LNCAP (cell line): ENCODE results near the gene EIF2B2.

Source experiments
- CTCF ChIP-seq: fragments of 450-650 bp; IDR thresholded peaks from 2 replicates; pipeline ENCODE4 v1.5.1; 2017; ENCODE audit warnings: mild to moderate bottlenecking

The EIF2B2 gene

GRCh38 chr14:75002392-75003249, at the start of gene EIF2B2:
TSS of gene EIF2B2 (plus strand) at chr14:75002921. CDS start at chr14:75002991, 70 bp downstream.
- no peak for TF ChIP-seq CTCF

GRCh38 chr14:74953686-74954085, 49.0 kb upstream of the EIF2B2 start:
- no peak for TF ChIP-seq CTCF

GRCh38 chr14:74954232-74954946, 48.3 kb upstream of the EIF2B2 start:
- TF ChIP-seq CTCF: no peak

GRCh38 chr14:74954947-74955228, 47.8 kb upstream of the EIF2B2 start:
- TF ChIP-seq CTCF: no peak

- no peak for TF ChIP-seq CTCF
Measured at GRCh38 chr14:74955229-74956026, 47.3 kb upstream of the EIF2B2 start, which contains the start of gene PGF. TSS of gene PGF (minus strand) at chr14:74955597. CDS start at chr14:74955242, 355 bp downstream.

DNA sequence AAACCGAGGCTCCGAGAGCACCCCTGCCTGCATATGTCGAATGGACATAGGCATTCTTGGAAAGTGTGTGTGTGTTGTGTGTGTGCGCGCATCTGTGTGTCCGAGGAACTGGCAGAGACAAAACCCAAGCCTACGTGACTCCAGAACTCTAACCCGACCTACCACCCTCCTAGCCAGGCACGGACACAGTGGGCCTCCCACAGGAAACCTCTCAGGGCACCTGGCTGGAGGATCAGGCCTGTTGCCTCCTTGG, 46.8 kb upstream of the EIF2B2 start:
- no peak for TF ChIP-seq CTCF

DNA sequence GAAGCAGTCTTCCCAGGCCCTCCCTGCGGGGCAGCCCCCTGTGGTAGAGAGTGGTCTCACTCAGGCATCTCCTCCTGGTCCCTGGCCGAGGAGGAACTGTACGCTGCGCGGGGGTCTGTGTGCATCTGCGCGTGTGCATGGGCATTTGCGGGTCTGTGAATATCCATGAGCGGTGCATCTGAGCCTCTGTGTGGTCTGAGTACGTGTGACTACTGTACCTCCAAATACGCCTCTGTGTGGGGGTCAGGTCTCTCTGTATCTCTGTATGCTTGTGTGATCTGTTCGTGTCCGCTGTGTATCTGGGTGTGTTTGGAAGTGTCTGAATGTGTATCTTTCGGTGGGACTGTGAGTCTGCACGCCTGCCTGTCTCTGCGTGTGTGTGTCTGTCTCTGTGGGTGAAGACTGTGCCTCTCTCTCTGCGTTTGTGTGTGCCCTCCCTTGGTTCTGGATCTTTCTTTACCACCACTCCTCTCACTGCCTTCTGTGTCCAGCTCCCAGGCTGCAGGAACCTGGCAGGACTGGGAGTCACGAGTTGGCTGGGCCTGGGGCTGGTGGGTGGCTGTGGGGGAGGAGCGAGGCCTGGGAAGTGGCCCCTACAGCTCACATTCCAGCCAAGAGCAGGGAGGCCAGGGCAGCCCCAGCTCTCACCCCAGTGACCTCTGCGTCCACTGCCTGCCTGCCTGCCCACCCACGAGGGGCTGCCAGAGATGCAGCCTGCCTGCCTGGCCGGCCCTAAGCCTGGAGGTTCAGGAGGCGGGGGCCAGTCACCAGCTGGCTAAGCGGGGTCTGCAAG, 46.2 kb upstream of the EIF2B2 start:
- no peak for TF ChIP-seq CTCF
